HG03025 (cell line): ENCODE measurements around the gene KCP.

Experiments
- ATAC-seq: cut with Tn5 transposase; IDR thresholded peaks from one replicate; pipeline ENCODE4 v1.9.1; 2021; ENCODE audit warnings: mild to moderate bottlenecking, moderate library complexity; ENCODE audit not compliant: unreplicated experiment, low FRiP score

Gene KCP

GRCh38 chr7:128876586-128876977, 33.9 kb downstream of the KCP start:
- no peak for ATAC-seq

DNA sequence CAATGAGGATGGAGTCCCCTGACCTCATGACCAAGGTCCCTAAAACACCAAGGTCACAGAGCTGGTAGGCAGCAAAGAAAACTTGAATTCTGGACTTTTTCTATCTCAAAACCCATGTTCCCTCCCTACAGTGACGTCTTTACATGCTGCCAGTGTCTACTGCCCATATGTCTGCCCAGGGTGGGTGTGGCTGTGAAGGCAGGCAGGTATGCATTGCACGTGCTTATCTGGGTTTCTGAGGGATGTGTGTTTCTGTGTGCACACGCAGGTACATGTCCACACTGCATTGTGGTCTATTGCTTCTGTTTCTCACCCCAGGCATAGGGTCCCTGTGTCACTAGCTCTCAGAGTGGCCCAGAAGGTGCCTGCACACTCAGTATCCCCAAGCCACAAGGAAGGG, 34.4 kb downstream of the KCP start:
- no peak for ATAC-seq

GRCh38 chr7:128875523-128875948, 35.0 kb downstream of the KCP start:
- ATAC-seq, result no peak

DNA sequence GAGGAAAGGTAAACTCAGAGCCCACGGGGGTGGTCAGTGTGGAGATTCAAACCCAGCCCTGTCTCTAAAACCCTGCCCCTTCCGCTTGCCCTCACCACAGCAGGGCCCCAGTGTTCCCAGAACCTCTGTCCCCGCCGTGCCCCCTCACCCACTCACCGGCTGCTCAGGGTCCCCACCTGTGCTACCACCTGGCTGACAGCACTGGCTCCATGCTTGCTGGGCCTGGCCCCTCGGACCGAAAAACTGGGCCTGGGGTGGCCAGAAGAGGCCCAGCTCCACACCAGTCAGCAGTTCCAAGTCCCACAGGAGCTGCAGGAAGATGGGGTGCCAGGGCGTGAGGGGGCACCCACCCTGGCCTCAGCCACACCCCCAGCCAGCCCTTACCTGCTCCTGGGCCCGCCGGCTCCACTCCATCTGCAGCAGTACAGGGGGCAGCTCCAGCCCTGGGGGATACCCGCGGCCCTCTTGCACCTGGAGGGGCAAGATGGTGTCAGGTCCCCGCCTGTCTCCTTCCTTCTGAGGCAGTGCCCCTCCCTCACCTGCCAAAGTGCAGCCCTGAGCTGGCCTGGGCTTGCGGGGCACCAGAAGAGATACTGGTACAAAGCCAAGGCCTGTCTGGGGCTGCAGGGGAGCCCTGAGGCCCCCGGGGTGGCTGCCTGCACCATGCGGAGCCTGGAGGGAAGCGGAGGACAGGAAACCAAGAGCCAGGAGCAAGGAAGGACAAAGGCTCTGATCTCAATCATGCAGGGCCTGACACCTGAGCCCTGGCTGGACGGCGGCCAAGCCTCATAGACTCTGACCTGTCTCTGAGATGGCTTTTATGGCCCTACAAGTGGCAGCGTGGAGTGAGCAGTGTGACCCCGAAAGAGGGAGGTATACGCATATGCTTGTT, 36.1 kb downstream of the KCP start:
- no peak for ATAC-seq

DNA sequence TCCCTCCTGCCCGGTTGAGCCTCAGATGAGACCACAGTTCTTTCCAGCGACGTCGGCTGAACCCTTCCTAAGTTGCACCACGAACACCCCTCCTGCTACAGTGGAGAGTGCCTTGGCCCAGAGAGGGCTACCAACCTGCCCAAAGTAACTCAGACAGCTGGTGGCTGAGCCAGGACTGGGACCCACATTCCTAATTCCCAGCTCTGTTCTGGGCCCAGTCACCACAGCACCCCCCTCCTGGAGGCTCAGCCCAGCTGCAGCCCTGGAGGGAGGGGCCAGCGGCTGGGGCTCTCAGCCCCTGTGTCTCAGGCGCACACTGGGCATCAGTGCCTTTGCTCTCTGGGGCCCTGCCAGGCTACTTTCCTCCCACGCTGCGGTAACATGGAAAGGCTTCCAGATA, 37.3 kb downstream of the KCP start:
- no peak for ATAC-seq

DNA sequence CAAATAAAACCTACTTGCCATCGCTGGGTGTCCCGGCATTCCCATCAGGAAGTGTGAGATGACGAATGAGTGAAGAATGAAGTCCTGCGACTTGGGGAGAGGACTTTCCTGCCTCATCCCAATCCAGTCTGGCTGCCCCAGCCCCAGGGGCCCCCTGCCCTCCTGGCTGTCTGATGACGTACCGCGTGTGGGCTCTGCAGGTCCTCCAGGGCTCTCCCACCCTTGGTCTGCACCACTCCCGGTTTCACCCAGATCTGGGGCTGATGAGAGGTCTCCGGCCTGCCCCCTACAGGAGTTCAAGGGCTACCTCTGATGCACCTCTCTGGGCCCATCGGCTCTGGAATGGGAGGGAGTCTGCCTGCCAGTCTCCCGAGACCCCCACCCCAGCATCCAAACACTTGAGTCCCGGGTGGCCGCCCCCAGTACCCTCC, 38.1 kb downstream of the KCP start:
- no peak for ATAC-seq

DNA sequence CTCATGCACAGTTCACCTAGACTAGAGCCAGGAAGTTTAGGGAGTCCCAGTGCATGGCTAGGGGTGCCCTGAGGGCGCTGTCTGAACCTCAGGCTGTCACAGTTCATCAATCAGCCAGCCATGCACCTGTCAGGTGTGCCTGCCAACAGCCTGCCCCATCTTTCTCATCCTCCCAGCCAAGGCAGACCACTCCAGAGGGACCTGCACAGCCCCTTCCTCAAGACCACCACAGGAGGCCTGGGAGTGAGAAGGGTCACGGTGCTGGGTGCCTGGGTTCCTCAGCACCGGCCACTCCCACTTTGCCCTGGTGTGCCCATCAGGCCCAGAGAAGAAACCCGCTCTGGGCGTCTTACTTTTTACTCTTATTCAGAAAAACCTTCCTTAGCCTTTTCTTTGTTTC, 39.5 kb downstream of the KCP start:
- no peak for ATAC-seq

DNA sequence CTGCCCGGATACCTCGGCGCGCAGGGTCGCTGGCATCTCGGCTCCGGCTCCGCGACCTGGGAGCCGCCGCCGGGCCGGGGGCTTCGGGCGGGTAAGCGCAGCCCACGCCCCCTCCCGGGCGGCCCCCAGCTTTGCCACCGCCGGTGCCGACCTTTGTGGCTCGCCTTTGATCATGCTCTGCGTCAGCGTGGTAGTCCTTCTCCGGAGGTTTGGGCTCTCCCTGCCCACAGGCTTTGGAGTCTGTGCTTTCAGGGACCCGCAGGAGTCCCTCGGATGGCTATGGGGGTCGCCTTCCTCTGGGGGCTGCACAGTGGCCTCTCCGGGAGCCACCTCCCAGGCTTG, 40.6 kb downstream of the KCP start:
- no peak for ATAC-seq

GRCh38 chr7:128869138-128869943, 41.2 kb downstream of the KCP start:
- ATAC-seq, result no peak

- ATAC-seq, result no peak
Observed at GRCh38 chr7:128868624-128869137, 41.8 kb downstream of the KCP start.

DNA sequence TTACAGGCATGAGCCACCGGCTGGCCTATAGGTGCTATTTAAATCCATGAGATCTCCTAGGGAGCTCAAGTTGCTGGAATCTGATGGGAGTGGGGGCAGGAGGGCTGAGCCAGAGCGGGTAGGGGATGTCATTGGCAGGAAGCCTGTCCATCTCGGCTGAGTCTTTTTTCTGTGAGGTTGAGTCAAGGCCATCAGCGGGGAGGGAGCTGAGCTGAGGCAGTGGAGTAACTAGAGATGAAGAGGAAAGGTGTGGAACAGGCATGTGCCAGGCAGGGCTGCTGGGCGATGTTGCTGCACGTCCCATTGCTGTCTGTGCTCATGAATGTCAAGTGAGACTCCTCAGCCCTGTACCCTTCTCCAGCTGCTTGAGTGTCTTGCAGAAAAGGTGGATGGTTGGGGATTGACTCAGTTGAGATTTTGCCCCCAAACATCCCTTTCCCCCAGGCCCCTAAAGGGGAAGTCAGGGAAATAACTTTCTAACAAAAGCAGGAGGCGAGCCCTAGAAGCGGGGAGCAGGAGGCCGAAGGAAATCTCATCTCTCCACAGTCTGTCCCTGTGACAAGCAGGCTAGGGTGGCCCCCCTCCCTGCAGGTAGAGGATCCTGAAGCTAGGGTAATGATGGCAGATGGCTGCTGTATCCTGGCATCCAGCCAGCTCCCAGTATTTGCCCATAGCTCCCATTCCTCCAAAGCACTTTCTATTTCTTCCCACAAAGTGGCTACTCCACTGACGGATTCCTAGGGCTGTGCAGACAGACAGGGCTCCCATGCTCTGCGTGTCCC, 42.5 kb downstream of the KCP start:
- no peak for ATAC-seq

DNA sequence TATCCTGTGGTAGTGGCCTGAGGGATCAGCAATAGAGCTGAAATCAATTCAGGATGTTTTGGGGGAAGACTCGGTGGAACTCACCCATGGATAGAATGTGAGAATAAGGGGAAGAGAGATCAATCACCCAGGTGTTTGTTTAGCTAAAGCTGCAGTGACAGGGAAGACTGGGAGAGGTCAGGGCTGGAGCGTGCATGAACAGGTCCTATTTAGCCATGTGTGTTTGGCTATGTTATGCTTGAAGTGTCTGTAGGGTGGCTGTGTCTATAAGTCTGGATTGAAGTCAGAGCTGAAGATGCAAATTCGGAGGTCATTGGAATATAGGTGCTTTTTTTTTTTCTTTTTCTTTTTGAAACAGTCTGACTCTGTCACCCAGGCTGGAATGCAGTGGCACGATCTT, 43.3 kb downstream of the KCP start:
- no peak for ATAC-seq

DNA sequence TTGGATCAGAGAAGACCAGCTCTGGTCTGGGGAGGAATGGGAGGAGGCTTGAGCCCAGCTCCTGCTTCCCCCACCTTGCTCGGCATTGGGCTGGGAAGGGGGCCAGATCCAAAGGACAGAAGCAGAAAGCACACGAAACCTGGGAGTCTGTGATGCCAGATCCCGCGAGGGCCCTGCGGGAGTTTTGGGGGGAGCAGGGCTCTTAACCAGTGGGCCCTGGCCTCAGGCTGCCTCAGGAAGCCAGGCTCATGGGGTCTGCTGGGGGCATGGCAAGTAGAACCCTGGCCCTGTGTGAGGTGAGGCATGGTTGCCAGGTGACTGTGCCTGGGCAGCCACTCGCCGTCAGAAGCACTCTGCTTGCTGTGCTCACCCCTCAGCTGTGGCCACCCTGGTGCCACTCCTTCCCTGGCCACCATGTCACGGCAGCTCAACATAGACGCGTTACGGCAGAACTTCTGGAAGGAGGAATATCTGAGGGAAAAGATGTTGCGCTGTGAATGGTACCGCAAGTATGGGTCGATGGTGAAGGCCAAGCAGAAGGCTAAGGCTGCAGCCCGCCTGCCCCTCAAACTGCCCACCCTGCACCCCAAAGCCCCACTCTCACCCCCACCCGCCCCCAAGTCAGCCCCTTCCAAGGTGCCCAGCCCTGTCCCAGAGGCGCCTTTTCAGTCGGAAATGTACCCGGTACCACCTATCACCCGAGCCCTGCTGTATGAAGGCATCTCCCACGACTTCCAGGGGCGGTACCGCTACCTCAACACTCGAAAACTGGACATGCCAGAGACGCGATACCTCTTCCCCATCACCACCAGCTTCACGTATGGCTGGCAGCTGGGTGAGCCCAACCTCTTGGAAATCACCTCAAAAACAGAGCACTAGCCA, 44.3 kb downstream of the KCP start:
- no peak for ATAC-seq

DNA sequence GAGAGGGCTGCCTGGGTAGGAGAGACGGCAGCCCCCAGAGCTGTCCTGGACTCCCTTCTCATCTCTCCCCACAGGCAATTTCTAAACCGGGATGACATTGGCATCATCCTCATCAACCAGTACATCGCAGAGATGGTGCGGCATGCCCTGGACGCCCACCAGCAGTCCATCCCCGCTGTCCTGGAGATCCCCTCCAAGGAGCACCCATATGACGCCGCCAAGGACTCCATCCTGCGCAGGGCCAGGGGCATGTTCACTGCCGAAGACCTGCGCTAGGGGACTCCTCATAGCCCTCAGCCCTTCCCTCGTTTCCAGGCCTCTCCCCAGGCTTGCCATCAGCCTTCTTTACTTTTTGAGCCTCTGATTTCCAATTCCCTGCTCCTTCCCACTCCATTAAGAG, 45.2 kb downstream of the KCP start:
- ATAC-seq, result no peak

GRCh38 chr7:128863433-128863989, 47.0 kb downstream of the KCP start:
- ATAC-seq, result no peak

- ATAC-seq, result peak; percentile 79
Observed at GRCh38 chr7:128862571-128863432, 47.7 kb downstream of the KCP start, which contains the start of gene ATP6V1F. TSS of gene ATP6V1F (plus strand) at chr7:128862856. CDS start at chr7:128862905, 49 bp downstream.

GRCh38 chr7:128861957-128862570, 48.4 kb downstream of the KCP start:
- no peak for ATAC-seq
